Lower leg skin (tissue), 3 donors: ENCODE measurements around the gene RPS5.

ENCODE experiments used
- CTCF ChIP-seq, 3 donors: fragments of 450-650 bp; IDR thresholded peaks; one replicate each; pipeline ENCODE4 v1.5.1; 2016; ENCODE audit warnings: antibody characterized with exemption in 3 of 3, mild to moderate bottlenecking in 3 of 3, moderate library complexity in 2 of 3
- POLR2A ChIP-seq, 2 donors: fragments of 450-650 bp; IDR thresholded peaks; one replicate each; pipeline ENCODE4 v1.6.1; 2016 to 2017; ENCODE audit warnings: antibody characterized with exemption in 2 of 2, mild to moderate bottlenecking in 1 of 2, moderate library complexity in 1 of 2

GRCh38 chr19:58338825-58339558 is 48.1 kb upstream of the RPS5 start:
- TF ChIP-seq POLR2A (IDR thresholded peaks at IDR 0.05) (no peak), CTCF (IDR thresholded peaks at IDR 0.05) (no peak)
